Measurements from ENCODE around the gene LMBRD2.

The LMBRD2 gene

GRCh38 chr5:36052538-36052937 is 99.1 kb downstream of the LMBRD2 start:
- DNase-seq (ENCODE audit: low read depth in 2 of 3, low spot score in 1 of 3) = no peak

- DNase-seq (ENCODE audit: low read depth in 2 of 3, low spot score in 1 of 3) = no peak
Observed at GRCh38 chr5:36049949-36050348, 101.7 kb downstream of the LMBRD2 start.

All from stimulated activated CD4-positive, alpha-beta T cell treated with anti-CD3 and anti-CD28 coated beads, Interleukin-12 subunit alpha, Interleukin-12 subunit beta, amount 100 ng/mL, for 48 hours (primary cell).